ENCODE results near the gene DISP3. TPM values are rescaled to one million over a fixed set of nuclear protein-coding genes. Genes with fewer than 3 reads are reported as not detected.

The DISP3 gene
- total and polyA plus RNA-seq, 9 of the 15 experiments (the other 6 are each of a cell fraction or from before 2014, with no cell fraction given): 0.03 to 0.19 (median 0.15) TPM; not detected in 5

DNA sequence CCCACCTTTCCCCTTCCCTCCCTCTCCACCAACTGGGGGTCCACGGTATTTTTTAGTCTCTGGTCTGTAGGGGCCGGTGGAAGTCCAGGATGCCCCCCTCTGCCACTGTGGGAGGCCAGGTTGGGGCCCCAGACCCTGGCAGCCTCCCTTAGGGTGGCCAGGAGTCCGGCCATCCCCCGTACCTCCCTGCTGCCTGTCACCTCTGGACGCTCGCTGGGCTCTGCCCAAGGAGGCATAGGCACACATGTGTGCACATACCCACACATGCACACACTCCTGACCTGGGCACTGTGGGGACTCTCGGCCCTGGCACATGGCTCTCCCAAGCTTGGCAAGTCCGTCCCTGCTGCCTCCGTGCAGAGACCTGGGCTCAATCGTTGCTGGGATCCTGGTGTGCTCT is 53.0 kb downstream of the DISP3 start:
- H3K4me2 ChIP-seq (ENCODE audit: insufficient read depth, low read length): no peak overlapping the region
- no TSS peak for BruUV-seq (replicated peaks)
- ATAC-seq (no peak), FAIRE-seq (no peak), DNase-seq (ENCODE audit: extremely low read depth in 1 of 4, low spot score in 3 of 4) (no peak)
- under 1% methylated on average over 10 of the region's 10 CpGs for WGBS (ENCODE audit: insufficient coverage, low coverage, missing lambda C conversion rate)
- intact Hi-C loops (cut with micrococcal nuclease): no loop called here
- H3K27me3 ChIP-seq (ENCODE audit: control insufficient read depth in 2 of 2, insufficient read depth in 2 of 2, low read length in 2 of 2): peaks cover 19 to 90% of the 10 kb centered on the region in 2 experiments; a peak in 4 of 5 replicates
- H3K4me3 ChIP-seq: no peak overlapping the region
- POLR2A ChIA-PET: no interaction called here
- TF ChIP-seq GTF2B (IDR thresholded peaks at IDR 0.05; ENCODE audit: extremely low read depth, insufficient read length) (no peak), RB1 (IDR thresholded peaks at IDR 0.05; ENCODE audit: low read depth) (no peak), SRSF3 (IDR thresholded peaks at IDR 0.05; ENCODE audit: insufficient read depth, low read length) (no peak), MAFF (IDR thresholded peaks at IDR 0.05; ENCODE audit: low read length) (no peak), TEAD4 (IDR thresholded peaks at IDR 0.05; ENCODE audit: low read length) (no peak), TEAD4 (CRISPR knock-in tag; IDR thresholded peaks at IDR 0.05; ENCODE audit: borderline replicate concordance) (no peak), CREB1 (IDR thresholded peaks at IDR 0.05) (no peak), CREB1 (CRISPR knock-in tag; IDR thresholded peaks at IDR 0.05) (no peak), ZNF184 (CRISPR knock-in tag; IDR thresholded peaks at IDR 0.05) (no peak), ZBTB49 (CRISPR knock-in tag; IDR thresholded peaks at IDR 0.05; ENCODE audit: borderline replicate concordance) (no peak), KHSRP (IDR thresholded peaks at IDR 0.05) (no peak), MIER1 (IDR thresholded peaks at IDR 0.05; ENCODE audit: low read depth) (no peak), EHMT2 (IDR thresholded peaks at IDR 0.05) (no peak), ZBTB34 (CRISPR knock-in tag; IDR thresholded peaks at IDR 0.05) (no peak), PURB (CRISPR knock-in tag; IDR thresholded peaks at IDR 0.05; ENCODE audit: low read depth) (no peak), XRCC4 (IDR thresholded peaks at IDR 0.05; ENCODE audit: extremely low read depth, insufficient read depth, insufficient read length) (no peak), PTTG1 (tag; IDR thresholded peaks at IDR 0.05; ENCODE audit: low read depth) (no peak), ZNF551 (CRISPR knock-in tag; IDR thresholded peaks at IDR 0.05) (no peak)
- TF ChIP-seq, protein P1, sequence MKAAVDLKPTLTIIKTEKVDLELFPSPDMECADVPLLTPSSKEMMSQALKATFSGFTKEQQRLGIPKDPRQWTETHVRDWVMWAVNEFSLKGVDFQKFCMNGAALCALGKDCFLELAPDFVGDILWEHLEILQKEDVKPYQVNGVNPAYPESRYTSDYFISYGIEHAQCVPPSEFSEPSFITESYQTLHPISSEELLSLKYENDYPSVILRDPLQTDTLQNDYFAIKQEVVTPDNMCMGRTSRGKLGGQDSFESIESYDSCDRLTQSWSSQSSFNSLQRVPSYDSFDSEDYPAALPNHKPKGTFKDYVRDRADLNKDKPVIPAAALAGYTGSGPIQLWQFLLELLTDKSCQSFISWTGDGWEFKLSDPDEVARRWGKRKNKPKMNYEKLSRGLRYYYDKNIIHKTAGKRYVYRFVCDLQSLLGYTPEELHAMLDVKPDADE (conservative IDR thresholded peaks at IDR 0.05; ENCODE audit: control insufficient read depth, low read depth, low read length): no peak
- CTCF ChIA-PET (ENCODE audit: low intra/inter-chr PET ratio): no interaction called here
- no peaks in the 10 kb centered on the region for H3K9me1 ChIP-seq (ENCODE audit: control insufficient read depth, insufficient read depth, low read length)
- H3K9ac ChIP-seq (ENCODE audit: insufficient read depth in 1 of 2, low read depth in 2 of 2, low read length in 2 of 2): no peak overlapping the region
- H3K36me3 ChIP-seq (ENCODE audit: control insufficient read depth, insufficient read depth, low read length): no peaks in the 10 kb centered on the region
- no peak overlapping the region for H2AFZ ChIP-seq (ENCODE audit: low read depth, low read length)
- H3K27ac ChIP-seq (ENCODE audit: extremely low read depth, low read depth, low read length): no peak overlapping the region
- H3K79me2 ChIP-seq (ENCODE audit: control insufficient read depth, insufficient read depth, low read length): no peaks in the 10 kb centered on the region
- H4K20me1 ChIP-seq (replicated peaks; ENCODE audit: control insufficient read depth, insufficient read depth, low read length): peaks cover 32% of the 10 kb centered on the region
- H3K4me1 ChIP-seq (replicated peaks in 1 of 2; ENCODE audit: control insufficient read depth in 2 of 2, insufficient read depth in 2 of 2, low read length in 2 of 2): peaks cover 0 to 33% of the 10 kb centered on the region in 2 experiments; a peak in 2 of 5 replicates
- in situ Hi-C loops (cut with MboI): no loop called here
- H3K9me3 ChIP-seq (replicated peaks; ENCODE audit: control insufficient read depth, insufficient read depth, low read depth, low read length): no peaks in the 10 kb centered on the region
